Measurements from ENCODE around the gene RELL1.
"Not testable (repeated sequence)": the region's sequence is repeated elsewhere in the genome, so short reads cannot be mapped to it uniquely, and the experiment has no call there.

The RELL1 gene

GRCh38 chr4:37675587-37676290 lies 10.4 kb downstream of the RELL1 start:
- ChIA-PET POLR2A (no interaction called here), CTCF (no interaction called here)
- no peak for DNase-seq (ENCODE audit: extremely low spot score)
- TF ChIP-seq L3MBTL2 (conservative IDR thresholded peaks at IDR 0.05) (no peak), LEF1 (IDR thresholded peaks at IDR 0.05; ENCODE audit: borderline replicate concordance) (no peak), HDGF (IDR thresholded peaks at IDR 0.05; ENCODE audit: borderline replicate concordance) (no peak), NFRKB (IDR thresholded peaks at IDR 0.05) (no peak), CTBP1 (IDR thresholded peaks at IDR 0.05; ENCODE audit: borderline replicate concordance) (no peak), ARNT (IDR thresholded peaks at IDR 0.05) (no peak), BHLHE40 (IDR thresholded peaks at IDR 0.05; ENCODE audit: borderline replicate concordance) (no peak), PKNOX1 (IDR thresholded peaks at IDR 0.05) (no peak), SUZ12 (IDR thresholded peaks at IDR 0.05) (no peak), ZNF384 (IDR thresholded peaks at IDR 0.05) (no peak), FOXM1 (IDR thresholded peaks at IDR 0.05; ENCODE audit: borderline replicate concordance) (no peak), FOXK2 (IDR thresholded peaks at IDR 0.05) (no peak), SP1 (IDR thresholded peaks at IDR 0.05) (no peak), ELF4 (IDR thresholded peaks at IDR 0.05) (no peak), FOXA1 (IDR thresholded peaks at IDR 0.05) (no peak), TARDBP (IDR thresholded peaks at IDR 0.05) (no peak)

GRCh38 chr4:37674439-37674838 lies 11.7 kb downstream of the RELL1 start:
- TF ChIP-seq SUZ12 (IDR thresholded peaks at IDR 0.05), result no peak
- no peak for TF ChIP-seq ZNF384 (IDR thresholded peaks at IDR 0.05)
- TF ChIP-seq NFRKB (IDR thresholded peaks at IDR 0.05), result no peak
- TF ChIP-seq LEF1 (IDR thresholded peaks at IDR 0.05; ENCODE audit: borderline replicate concordance), result no peak
- TF ChIP-seq CTBP1 (IDR thresholded peaks at IDR 0.05; ENCODE audit: borderline replicate concordance), result no peak
- TF ChIP-seq FOXM1 (IDR thresholded peaks at IDR 0.05; ENCODE audit: borderline replicate concordance), result no peak
- TF ChIP-seq FOXA1 (IDR thresholded peaks at IDR 0.05), result no peak
- no peak for TF ChIP-seq TARDBP (IDR thresholded peaks at IDR 0.05)
- no peak for TF ChIP-seq ARNT (IDR thresholded peaks at IDR 0.05)
- no peak for TF ChIP-seq ELF4 (IDR thresholded peaks at IDR 0.05)
- ChIA-PET CTCF (no interaction called here), POLR2A (no interaction called here)
- DNase-seq (ENCODE audit: extremely low spot score), result no peak

- no peak for DNase-seq (ENCODE audit: extremely low spot score)
- ChIA-PET CTCF (no interaction called here), POLR2A (no interaction called here)
- no peak for TF ChIP-seq FOXK2 (IDR thresholded peaks at IDR 0.05)
- TF ChIP-seq ELF4 (IDR thresholded peaks at IDR 0.05), result no peak
- no peak for TF ChIP-seq NFRKB (IDR thresholded peaks at IDR 0.05)
- no peak for TF ChIP-seq FOXM1 (IDR thresholded peaks at IDR 0.05; ENCODE audit: borderline replicate concordance)
- TF ChIP-seq PKNOX1 (IDR thresholded peaks at IDR 0.05), result no peak
- TF ChIP-seq TARDBP (IDR thresholded peaks at IDR 0.05), result no peak
- TF ChIP-seq BHLHE40 (IDR thresholded peaks at IDR 0.05; ENCODE audit: borderline replicate concordance), result no peak
- TF ChIP-seq LEF1 (IDR thresholded peaks at IDR 0.05; ENCODE audit: borderline replicate concordance), result no peak
- no peak for TF ChIP-seq HDGF (IDR thresholded peaks at IDR 0.05; ENCODE audit: borderline replicate concordance)
- no peak for TF ChIP-seq SUZ12 (IDR thresholded peaks at IDR 0.05)
- no peak for TF ChIP-seq ARNT (IDR thresholded peaks at IDR 0.05)
Measured at GRCh38 chr4:37673538-37674192, 12.5 kb downstream of the RELL1 start.

- ChIA-PET CTCF (no interaction called here), POLR2A (no interaction called here)
- TF ChIP-seq FOXA1 (IDR thresholded peaks at IDR 0.05) (no peak), ELF4 (IDR thresholded peaks at IDR 0.05) (no peak), FOXK2 (IDR thresholded peaks at IDR 0.05) (no peak), CTBP1 (IDR thresholded peaks at IDR 0.05; ENCODE audit: borderline replicate concordance) (no peak), L3MBTL2 (conservative IDR thresholded peaks at IDR 0.05) (no peak), NFRKB (IDR thresholded peaks at IDR 0.05) (no peak), SUZ12 (IDR thresholded peaks at IDR 0.05) (no peak), SP1 (IDR thresholded peaks at IDR 0.05) (no peak), LEF1 (IDR thresholded peaks at IDR 0.05; ENCODE audit: borderline replicate concordance) (no peak), FOXM1 (IDR thresholded peaks at IDR 0.05; ENCODE audit: borderline replicate concordance) (no peak), ZNF384 (IDR thresholded peaks at IDR 0.05) (no peak), HDGF (IDR thresholded peaks at IDR 0.05; ENCODE audit: borderline replicate concordance) (no peak), ARNT (IDR thresholded peaks at IDR 0.05) (no peak), PKNOX1 (IDR thresholded peaks at IDR 0.05) (no peak), BHLHE40 (IDR thresholded peaks at IDR 0.05; ENCODE audit: borderline replicate concordance) (no peak), TARDBP (IDR thresholded peaks at IDR 0.05) (no peak)
- no peak for DNase-seq (ENCODE audit: extremely low spot score)
Measured at GRCh38 chr4:37671072-37671471, 15.1 kb downstream of the RELL1 start.

- ChIA-PET POLR2A (no interaction called here), CTCF (no interaction called here)
- DNase-seq (ENCODE audit: extremely low spot score), result no peak
- peak; percentile 55 for TF ChIP-seq PKNOX1 (IDR thresholded peaks at IDR 0.05)
- no peak for TF ChIP-seq ELF4 (IDR thresholded peaks at IDR 0.05)
- peak; percentile 68; the same call in 1 of the 2 replicates for TF ChIP-seq ZNF384 (IDR thresholded peaks at IDR 0.05)
Measured at GRCh38 chr4:37670249-37670648, 15.9 kb downstream of the RELL1 start.

- CTCF ChIA-PET; DNase-seq (ENCODE audit: extremely low spot score); POLR2A ChIA-PET: not testable (repeated sequence)
Measured at GRCh38 chr4:37669124-37669523, 17.1 kb downstream of the RELL1 start.
